Testis (tissue), 2 donors: ENCODE measurements around the gene PALM.

ENCODE experiments used
- CTCF ChIP-seq, 3 experiments: fragments of 450-650 bp in 2 of 3; fragments of 200-600 bp in 1 of 3; sonication (generic) in 1 of 3; IDR thresholded peaks; one replicate each; pipeline ENCODE4 v1.5.1; 2016 to 2019; ENCODE audit warnings: antibody characterized with exemption in 3 of 3, mild to moderate bottlenecking in 2 of 3, moderate library complexity in 1 of 3
- POLR2A ChIP-seq: fragments of 450-650 bp; IDR thresholded peaks from one replicate; pipeline ENCODE4 v1.6.1; 2017; ENCODE audit warnings: antibody characterized with exemption, mild to moderate bottlenecking, moderate library complexity

GRCh38 chr19:752652-753517, 44.1 kb downstream of the PALM start:
- no peak for TF ChIP-seq CTCF (IDR thresholded peaks at IDR 0.05)
- TF ChIP-seq POLR2A: no peak
